ENCODE results near the gene BICD1.

BICD1 gene

GRCh38 chr12:32252199-32253073 is 145.8 kb downstream of the BICD1 start:
- no peak overlapping the region for H3K4me3 ChIP-seq (ENCODE audit: low read length)
- DNase-seq (ENCODE audit: low read depth), result no peak
- no peak for TF ChIP-seq CTCF (conservative IDR thresholded peaks at IDR 0.05; ENCODE audit: low read depth, low read length)

DNA sequence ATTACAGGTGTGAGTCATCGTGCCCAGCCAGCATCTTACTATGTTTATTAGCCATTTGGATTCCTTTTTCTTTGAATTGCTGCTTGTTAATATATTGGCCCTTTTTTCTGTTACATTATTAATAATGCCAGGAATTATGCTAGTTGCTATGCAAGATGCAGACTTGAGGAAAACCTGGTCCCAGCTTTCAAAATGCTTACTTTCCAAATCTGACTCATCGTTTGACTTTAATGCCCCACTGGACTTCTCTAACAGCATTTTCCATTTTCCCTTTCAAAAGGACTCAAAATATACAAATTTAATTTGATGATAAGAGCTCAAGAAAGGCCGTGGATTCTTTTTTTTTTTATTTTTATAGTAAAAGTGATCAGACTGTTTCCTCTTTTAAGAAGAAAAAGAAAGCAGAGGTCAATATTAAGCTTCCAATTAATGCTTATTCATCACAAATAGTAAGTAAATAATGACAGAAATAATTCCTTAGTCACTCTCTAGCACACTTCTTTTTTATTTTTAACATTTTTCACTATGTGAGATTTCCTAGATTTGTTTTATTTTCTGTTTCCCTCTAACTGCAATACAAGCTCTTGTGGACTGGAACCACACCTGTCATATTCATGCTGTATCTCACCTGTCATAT is 146.6 kb downstream of the BICD1 start:
- DNase-seq (ENCODE audit: low read depth), result no peak
- no peak for TF ChIP-seq CTCF (conservative IDR thresholded peaks at IDR 0.05; ENCODE audit: low read depth, low read length)
- no peak overlapping the region for H3K4me3 ChIP-seq (ENCODE audit: low read length)

DNA sequence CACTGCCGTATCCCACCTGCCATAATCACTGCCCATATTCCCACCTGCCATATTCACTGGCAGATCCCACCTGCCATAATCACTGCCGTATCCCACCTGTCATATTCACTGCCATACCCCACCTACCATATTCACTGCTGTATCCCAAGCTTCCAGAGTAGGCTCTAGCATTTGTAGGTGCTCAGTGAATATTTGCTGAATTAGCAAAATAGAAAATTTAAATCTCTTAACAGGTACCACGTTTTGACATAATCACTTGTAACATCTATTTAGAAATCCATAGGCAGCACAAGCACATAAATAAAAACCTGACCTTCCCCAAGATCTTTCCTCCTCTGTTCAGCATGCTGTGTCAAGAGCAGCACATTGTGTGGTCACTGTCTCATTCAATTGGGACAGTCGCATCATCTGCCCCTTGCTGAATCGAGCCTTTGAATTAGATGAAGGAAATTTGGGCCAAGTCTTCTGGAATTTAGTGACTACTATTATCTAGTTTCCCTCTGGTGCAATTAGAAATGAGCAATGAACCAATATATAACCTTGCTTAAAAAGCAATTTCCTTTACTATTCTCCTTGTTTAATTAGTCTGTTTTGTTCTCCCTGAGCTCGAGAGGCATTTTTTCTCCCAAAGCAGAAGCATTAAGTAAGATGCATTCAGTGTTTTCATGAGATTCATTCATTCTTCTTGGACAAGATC is 147.8 kb downstream of the BICD1 start:
- no peak for TF ChIP-seq CTCF (conservative IDR thresholded peaks at IDR 0.05; ENCODE audit: low read depth, low read length)
- DNase-seq (ENCODE audit: low read depth), result no peak
- no peak overlapping the region for H3K4me3 ChIP-seq (ENCODE audit: low read length)

- H3K4me3 ChIP-seq (ENCODE audit: low read length), result no peak overlapping the region
- no peak for DNase-seq (ENCODE audit: low read depth)
- no peak for TF ChIP-seq CTCF (conservative IDR thresholded peaks at IDR 0.05; ENCODE audit: low read depth, low read length)
Measured at GRCh38 chr12:32255588-32255987, 148.9 kb downstream of the BICD1 start.

- no peak for DNase-seq (ENCODE audit: low read depth)
Measured at GRCh38 chr12:32257695-32258496, 151.2 kb downstream of the BICD1 start.

More at GRCh38 chr12:32257695-32258496, 151.2 kb downstream of the BICD1 start:
- no peak overlapping the region for H3K4me3 ChIP-seq (ENCODE audit: low read length)
- no peak for TF ChIP-seq CTCF (conservative IDR thresholded peaks at IDR 0.05; ENCODE audit: low read depth, low read length)
